T-helper 2 cell treated with Interferon-gamma antibody and Interleukin-4, amounts not matched to agents 5 μg/mL and 100 μg/mL, for 36 hours (primary cell): ENCODE measurements around the gene NOL6.
A peak's percentile ranks its signal among the peaks of the same experiment; 100 is the strongest.
"Not testable (repeated sequence)": the region's sequence is repeated elsewhere in the genome, so short reads cannot be mapped to it uniquely, and the experiment has no call there.

Experiments
- DNase-seq: peaks from one replicate; pipeline ENCODE4 v3.0.0; 2021; ENCODE audit warnings: low spot score
- H3K27ac Mint-ChIP-seq: one replicate; pipeline ENCODE4 v1.8.0; 2021; ENCODE audit warnings: mild to moderate bottlenecking, mixed read lengths
- H3K27me3 Mint-ChIP-seq: one replicate; pipeline ENCODE4 v1.8.0; 2021; ENCODE audit warnings: low read depth, mixed read lengths
- H3K36me3 Mint-ChIP-seq: one replicate; pipeline ENCODE4 v1.8.0; 2021; ENCODE audit warnings: low read depth, mixed read lengths
- H3K4me1 Mint-ChIP-seq: one replicate; pipeline ENCODE4 v1.8.0; 2021; ENCODE audit warnings: low read depth, mixed read lengths
- H3K4me3 Mint-ChIP-seq: one replicate; pipeline ENCODE4 v1.8.0; 2022; ENCODE audit warnings: mild to moderate bottlenecking, moderate library complexity, mixed read lengths
- H3K9me3 Mint-ChIP-seq: one replicate; pipeline ENCODE4 v1.8.0; 2021; ENCODE audit warnings: mixed read lengths

Gene NOL6

GRCh38 chr9:33465596-33466564, 7.8 kb downstream of the NOL6 start:
- no peak overlapping the region for H3K27ac Mint-ChIP-seq
- no peaks in the 10 kb centered on the region for H3K27me3 Mint-ChIP-seq
- no peak for DNase-seq
- no peaks in the 10 kb centered on the region for H3K9me3 Mint-ChIP-seq
- peaks cover 42% of the 10 kb centered on the region for H3K36me3 Mint-ChIP-seq
- H3K4me1 Mint-ChIP-seq = peaks cover 2% of the 10 kb centered on the region
- H3K4me3 Mint-ChIP-seq = no peak overlapping the region

DNA sequence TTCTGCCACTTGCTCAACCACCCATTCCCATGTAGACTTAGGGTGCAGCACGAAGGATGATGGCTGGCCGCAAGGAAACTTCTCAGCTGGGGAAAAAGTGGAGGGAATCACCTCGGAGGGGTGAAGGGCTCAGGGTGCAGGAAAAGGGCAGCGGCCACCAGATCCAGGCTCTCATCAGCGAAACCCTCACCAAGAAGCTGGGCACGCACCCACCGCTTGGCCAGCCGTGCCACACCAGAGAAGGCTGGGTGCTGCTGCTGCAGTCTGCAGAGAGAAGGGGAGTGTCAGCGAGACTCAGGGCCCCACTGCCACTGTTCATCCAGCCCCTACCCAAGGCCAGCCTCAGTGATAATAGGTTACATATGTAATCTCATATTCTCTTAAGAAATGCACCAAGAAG, 8.6 kb downstream of the NOL6 start:
- Mint-ChIP-seq H3K4me3 (no peak overlapping the region), H3K27ac (no peak overlapping the region), H3K36me3 (peaks cover 39% of the 10 kb centered on the region), H3K27me3 (no peaks in the 10 kb centered on the region), H3K4me1 (no peaks in the 10 kb centered on the region), H3K9me3 (no peaks in the 10 kb centered on the region)
- no peak for DNase-seq

DNA sequence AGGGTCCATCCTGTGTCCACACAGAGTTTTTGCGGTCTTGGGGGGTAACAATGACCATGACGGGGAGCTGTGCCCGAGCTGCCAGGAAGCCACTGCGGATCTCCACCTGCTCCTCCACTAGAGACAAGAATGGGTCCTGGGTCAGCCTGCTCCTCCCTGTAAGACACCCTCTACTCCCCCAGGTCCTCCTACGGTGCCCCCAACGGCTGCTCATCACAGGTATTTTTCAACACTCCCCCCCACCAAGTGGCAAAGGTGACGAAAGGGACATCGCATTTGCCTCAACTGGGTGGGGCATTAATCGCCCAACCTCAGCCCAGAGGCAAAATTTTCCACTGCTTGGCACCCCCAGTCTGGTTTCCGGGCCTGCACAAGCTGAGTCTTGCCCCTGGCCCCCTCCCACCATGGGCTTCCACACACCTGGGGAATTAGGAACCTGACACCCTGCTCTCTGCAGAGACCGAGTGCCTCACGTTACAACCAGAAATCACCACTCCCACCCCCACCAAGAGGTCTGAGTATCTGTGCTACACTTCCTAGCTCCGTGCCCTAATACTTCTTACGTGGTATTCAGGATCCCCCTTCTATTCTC, 9.6 kb downstream of the NOL6 start:
- Mint-ChIP-seq H3K27me3 (no peaks in the 10 kb centered on the region), H3K27ac (no peak overlapping the region), H3K4me3 (no peak overlapping the region), H3K36me3 (peaks cover 31% of the 10 kb centered on the region), H3K4me1 (peaks cover 3% of the 10 kb centered on the region), H3K9me3 (no peaks in the 10 kb centered on the region)
- no peak for DNase-seq

GRCh38 chr9:33463151-33463550, 10.6 kb downstream of the NOL6 start:
- Mint-ChIP-seq H3K27ac (no peak overlapping the region), H3K4me1 (peaks cover 10% of the 10 kb centered on the region), H3K4me3 (no peak overlapping the region), H3K36me3 (peaks cover 29% of the 10 kb centered on the region), H3K9me3 (no peaks in the 10 kb centered on the region), H3K27me3 (no peaks in the 10 kb centered on the region)
- DNase-seq = no peak

DNA sequence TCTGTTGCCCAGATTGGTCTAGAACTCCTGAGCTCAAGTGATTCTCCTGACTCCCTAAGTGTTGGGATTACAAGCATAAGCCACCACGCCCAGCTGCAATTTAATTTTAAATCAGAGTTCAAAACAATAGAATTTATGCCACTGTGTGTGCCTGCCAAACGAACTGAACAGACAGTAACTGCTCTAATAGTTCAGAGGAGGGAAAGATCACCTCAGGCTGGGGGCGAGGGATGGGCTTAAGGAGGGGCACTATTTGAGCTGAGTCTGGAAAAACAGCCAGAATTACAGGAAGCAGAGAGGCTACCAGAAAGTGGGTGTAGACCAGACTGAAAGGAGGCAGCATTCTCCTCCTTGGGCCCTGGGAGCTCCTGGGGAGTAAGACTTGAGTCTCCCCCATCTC, 12.2 kb downstream of the NOL6 start:
- Mint-ChIP-seq H3K27me3 (no peaks in the 10 kb centered on the region), H3K36me3 (peaks cover 22% of the 10 kb centered on the region), H3K9me3 (no peaks in the 10 kb centered on the region), H3K4me1 (peaks cover 22% of the 10 kb centered on the region), H3K27ac (no peak overlapping the region), H3K4me3 (no peak overlapping the region)
- no peak for DNase-seq

DNA sequence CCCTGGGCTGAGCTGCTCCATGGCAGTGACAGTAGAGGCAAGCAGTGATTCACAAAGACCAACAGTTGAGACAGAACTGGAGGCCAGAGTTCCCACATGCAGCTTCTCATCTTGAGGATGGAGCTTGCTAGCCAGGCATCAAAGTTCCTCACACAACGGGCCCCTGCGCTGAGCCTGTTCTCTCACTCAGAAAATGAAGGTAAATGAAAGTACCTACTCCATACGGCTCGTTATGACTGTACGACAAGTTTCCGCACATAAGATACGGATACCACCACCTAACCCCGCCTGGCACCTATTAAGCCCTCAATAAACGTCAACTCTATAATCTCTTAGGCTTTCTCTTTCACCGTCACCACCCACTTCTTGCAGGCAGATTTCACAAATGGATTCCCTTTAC, 12.9 kb downstream of the NOL6 start:
- H3K27me3 Mint-ChIP-seq = no peaks in the 10 kb centered on the region
- peaks cover 28% of the 10 kb centered on the region for H3K4me1 Mint-ChIP-seq
- no peak for DNase-seq
- H3K36me3 Mint-ChIP-seq = peaks cover 22% of the 10 kb centered on the region
- H3K9me3 Mint-ChIP-seq = no peaks in the 10 kb centered on the region
- no peak overlapping the region for H3K4me3 Mint-ChIP-seq
- H3K27ac Mint-ChIP-seq = no peak overlapping the region

- peak overlapping the region; percentile 86 for H3K27ac Mint-ChIP-seq
- H3K9me3 Mint-ChIP-seq = no peaks in the 10 kb centered on the region
- H3K4me1 Mint-ChIP-seq = peaks cover 38% of the 10 kb centered on the region
- no peaks in the 10 kb centered on the region for H3K27me3 Mint-ChIP-seq
- H3K4me3 Mint-ChIP-seq = no peak overlapping the region
- no peak for DNase-seq
- H3K36me3 Mint-ChIP-seq = peaks cover 14% of the 10 kb centered on the region
Measured at GRCh38 chr9:33459115-33459514, 14.6 kb downstream of the NOL6 start.

GRCh38 chr9:33458444-33458843, 15.3 kb downstream of the NOL6 start:
- H3K4me3 Mint-ChIP-seq = peak overlapping the region; percentile 43
- peaks cover 9% of the 10 kb centered on the region for H3K36me3 Mint-ChIP-seq
- peaks cover 45% of the 10 kb centered on the region for H3K4me1 Mint-ChIP-seq
- no peaks in the 10 kb centered on the region for H3K27me3 Mint-ChIP-seq
- no peaks in the 10 kb centered on the region for H3K9me3 Mint-ChIP-seq
- H3K27ac Mint-ChIP-seq = peak overlapping the region; percentile 86
- DNase-seq = peak; percentile 46

- H3K9me3 Mint-ChIP-seq = no peaks in the 10 kb centered on the region
- H3K36me3 Mint-ChIP-seq = no peaks in the 10 kb centered on the region
- H3K27me3 Mint-ChIP-seq = no peaks in the 10 kb centered on the region
- H3K4me1 Mint-ChIP-seq = peaks cover 57% of the 10 kb centered on the region
- peak overlapping the region; percentile 54 for H3K4me3 Mint-ChIP-seq
- H3K27ac Mint-ChIP-seq = peak overlapping the region; percentile 56
- no peak for DNase-seq
Measured at GRCh38 chr9:33455945-33456344, 17.8 kb downstream of the NOL6 start.

- not testable (repeated sequence) for H3K27me3 Mint-ChIP-seq, H3K36me3 Mint-ChIP-seq, DNase-seq, H3K9me3 Mint-ChIP-seq
- Mint-ChIP-seq H3K4me1 (peaks cover 59% of the 10 kb centered on the region), H3K27ac (peak overlapping the region; percentile 56), H3K4me3 (peak overlapping the region; percentile 54)
Measured at GRCh38 chr9:33455456-33455855, 18.3 kb downstream of the NOL6 start.

GRCh38 chr9:33454661-33455026, 19.1 kb downstream of the NOL6 start:
- not testable (repeated sequence) for DNase-seq, H3K27me3 Mint-ChIP-seq, H3K4me3 Mint-ChIP-seq, H3K36me3 Mint-ChIP-seq, H3K9me3 Mint-ChIP-seq
- H3K27ac Mint-ChIP-seq = peak overlapping the region; percentile 60
- peaks cover 59% of the 10 kb centered on the region for H3K4me1 Mint-ChIP-seq

- Mint-ChIP-seq H3K27ac (peak overlapping the region; percentile 60), H3K4me1 (peaks cover 56% of the 10 kb centered on the region), H3K36me3 (no peaks in the 10 kb centered on the region), H3K9me3 (no peaks in the 10 kb centered on the region), H3K27me3 (no peaks in the 10 kb centered on the region), H3K4me3 (no peak overlapping the region)
- no peak for DNase-seq
Measured at GRCh38 chr9:33453999-33454660, 19.6 kb downstream of the NOL6 start.

DNA sequence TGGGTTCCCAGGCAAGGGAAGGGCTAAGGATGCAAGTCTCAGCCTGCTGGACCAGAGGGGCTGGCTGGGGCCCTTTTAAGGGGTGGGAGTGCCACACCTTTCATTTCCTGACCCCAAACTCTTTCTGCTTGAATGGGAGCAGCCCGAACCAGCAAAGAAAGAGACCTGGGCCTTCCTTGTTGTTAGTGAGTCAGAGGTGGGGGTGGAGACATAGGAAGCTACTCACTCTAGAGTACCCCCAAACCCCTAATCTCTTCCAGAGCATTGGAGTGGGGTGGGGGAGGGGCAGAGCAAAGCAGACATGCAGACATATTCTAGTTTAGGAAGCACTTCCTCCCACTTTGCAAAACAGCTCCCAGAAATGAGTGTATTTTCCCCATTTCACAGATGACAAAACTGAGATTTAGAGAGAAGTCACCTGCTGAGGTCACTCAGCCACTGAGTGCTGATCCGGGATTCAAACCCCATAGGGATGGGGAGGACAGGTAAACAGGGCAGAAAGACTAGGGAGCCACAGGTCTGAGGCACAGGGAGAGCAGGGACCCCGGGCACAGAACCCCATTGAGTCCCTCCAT, 20.4 kb downstream of the NOL6 start:
- H3K27ac Mint-ChIP-seq = peak overlapping the region; percentile 64
- H3K4me1 Mint-ChIP-seq = peaks cover 54% of the 10 kb centered on the region
- H3K27me3 Mint-ChIP-seq = no peaks in the 10 kb centered on the region

GRCh38 chr9:33452828-33453271, 20.9 kb downstream of the NOL6 start:
- H3K4me3 Mint-ChIP-seq = no peak overlapping the region
- peaks cover 55% of the 10 kb centered on the region for H3K4me1 Mint-ChIP-seq
- H3K27me3 Mint-ChIP-seq = peaks cover 2% of the 10 kb centered on the region
- H3K36me3 Mint-ChIP-seq = no peaks in the 10 kb centered on the region
- peak; percentile 37 for DNase-seq
- peak overlapping the region; percentile 64 for H3K27ac Mint-ChIP-seq
- H3K9me3 Mint-ChIP-seq = no peaks in the 10 kb centered on the region

More for the DNA sequence above, 20.4 kb downstream of the NOL6 start:
- no peaks in the 10 kb centered on the region for H3K9me3 Mint-ChIP-seq
- no peaks in the 10 kb centered on the region for H3K36me3 Mint-ChIP-seq
- no peak overlapping the region for H3K4me3 Mint-ChIP-seq
- DNase-seq = no peak
